GM12878 (cell line): ENCODE data around the gene IGF2BP2. TPM values are rescaled to one million over a fixed set of nuclear protein-coding genes. Genes with fewer than 3 reads are reported as not detected.

ENCODE experiments used
- HCFC1 ChIP-seq: fragments of 150-350 bp; IDR thresholded peaks from 2 replicates; pipeline ENCODE4 v1.6.1; 2014; ENCODE audit warnings: low read length
- RBBP5 ChIP-seq: fragments of 200-600 bp; sonication (generic); conservative IDR thresholded peaks from 2 replicates; pipeline ENCODE4 v1.6.1; 2016
- TBL1XR1 ChIP-seq: IDR thresholded peaks from 2 replicates; pipeline ENCODE4 v1.6.1; 2012; ENCODE audit warnings: low read depth, low read length, improper control_type of control experiment
- polyA plus RNA-seq, 11 experiments: library from polyadenylated mRNA; depleted of rRNA in 4 of 11; unstranded in 6 of 11; stranded (reverse) in 5 of 11; fragments of >200 nt; fragmentation: Nextera tagmentation in 4 of 11; fragmentation: Illumina TruSeq in 1 of 11; extraction: Ambion mirVana in 4 of 11; extraction: Trizol in 1 of 11; gene quantifications; 1 replicate in 1 of 11; 2 replicates in 10 of 11; pipeline versions ENCODE4 v1.2.1 to v1.2.3, GENCODE V29; 2011 to 2016; ENCODE audit warnings: inconsistent platforms in 2 of 11, missing spikeins in 2 of 11, low read depth in 1 of 11
- total RNA-seq, 4 experiments: library from RNA; depleted of rRNA in 3 of 4; stranded (reverse); fragments of >200 nt in 3 of 4; fragmentation: Illumina TruSeq in 1 of 4; extraction: Trizol in 1 of 4; gene quantifications; 2 replicates each; pipeline versions ENCODE4 v1.2.1 to v1.2.3, GENCODE V29; 2013 to 2021
- TF ChIP-seq, protein P1 (sequence below): IDR thresholded peaks from 2 replicates; pipeline ENCODE4 v1.6.1; 2012; ENCODE audit warnings: improper control_type of control experiment, low read depth, low read length; ENCODE audit not compliant: insufficient replicate concordance
- TF ChIP-seq, protein P2 (sequence below): fragments of 450-650 bp; IDR thresholded peaks from 2 replicates; pipeline ENCODE4 v1.6.1; 2016; ENCODE audit warnings: mild to moderate bottlenecking

The IGF2BP2 gene
- total and polyA plus RNA-seq, 10 of the 15 experiments (the other 5 are each of a cell fraction or from before 2014, with no cell fraction given), result 0.25 to 0.72 TPM; not detected in 8

DNA sequence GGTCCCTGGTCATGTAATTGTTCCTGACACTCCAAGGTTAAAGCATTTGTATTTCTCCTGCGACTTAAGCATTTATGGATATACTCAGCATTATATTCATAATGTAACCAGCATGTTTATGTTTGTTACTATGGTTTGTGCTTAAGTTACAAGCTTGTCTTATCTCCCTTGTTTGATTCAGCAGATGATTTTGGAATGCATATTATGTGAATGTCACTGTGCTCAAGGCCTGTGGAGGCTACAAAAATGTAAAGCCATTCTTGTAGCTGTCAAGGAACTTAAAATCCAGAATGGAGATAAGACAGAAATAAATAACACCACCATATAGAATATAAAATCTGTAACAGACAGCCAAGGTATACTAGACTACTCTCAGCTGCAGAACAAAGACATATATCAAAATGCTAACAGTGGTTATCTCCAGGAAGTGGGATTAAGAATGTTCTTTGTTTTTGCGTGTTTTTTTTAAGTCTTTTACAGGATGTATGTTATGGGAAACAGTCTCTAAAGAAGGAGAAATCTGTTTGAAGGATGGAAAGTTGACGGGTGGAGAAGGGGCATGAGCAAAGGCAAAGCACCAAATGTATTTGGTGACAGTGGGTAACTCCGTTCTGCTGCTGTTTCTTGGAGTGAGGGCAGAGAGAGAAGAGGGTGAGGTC lies 61.4 kb downstream of the IGF2BP2 start (continued):
- TF ChIP-seq, protein P1, sequence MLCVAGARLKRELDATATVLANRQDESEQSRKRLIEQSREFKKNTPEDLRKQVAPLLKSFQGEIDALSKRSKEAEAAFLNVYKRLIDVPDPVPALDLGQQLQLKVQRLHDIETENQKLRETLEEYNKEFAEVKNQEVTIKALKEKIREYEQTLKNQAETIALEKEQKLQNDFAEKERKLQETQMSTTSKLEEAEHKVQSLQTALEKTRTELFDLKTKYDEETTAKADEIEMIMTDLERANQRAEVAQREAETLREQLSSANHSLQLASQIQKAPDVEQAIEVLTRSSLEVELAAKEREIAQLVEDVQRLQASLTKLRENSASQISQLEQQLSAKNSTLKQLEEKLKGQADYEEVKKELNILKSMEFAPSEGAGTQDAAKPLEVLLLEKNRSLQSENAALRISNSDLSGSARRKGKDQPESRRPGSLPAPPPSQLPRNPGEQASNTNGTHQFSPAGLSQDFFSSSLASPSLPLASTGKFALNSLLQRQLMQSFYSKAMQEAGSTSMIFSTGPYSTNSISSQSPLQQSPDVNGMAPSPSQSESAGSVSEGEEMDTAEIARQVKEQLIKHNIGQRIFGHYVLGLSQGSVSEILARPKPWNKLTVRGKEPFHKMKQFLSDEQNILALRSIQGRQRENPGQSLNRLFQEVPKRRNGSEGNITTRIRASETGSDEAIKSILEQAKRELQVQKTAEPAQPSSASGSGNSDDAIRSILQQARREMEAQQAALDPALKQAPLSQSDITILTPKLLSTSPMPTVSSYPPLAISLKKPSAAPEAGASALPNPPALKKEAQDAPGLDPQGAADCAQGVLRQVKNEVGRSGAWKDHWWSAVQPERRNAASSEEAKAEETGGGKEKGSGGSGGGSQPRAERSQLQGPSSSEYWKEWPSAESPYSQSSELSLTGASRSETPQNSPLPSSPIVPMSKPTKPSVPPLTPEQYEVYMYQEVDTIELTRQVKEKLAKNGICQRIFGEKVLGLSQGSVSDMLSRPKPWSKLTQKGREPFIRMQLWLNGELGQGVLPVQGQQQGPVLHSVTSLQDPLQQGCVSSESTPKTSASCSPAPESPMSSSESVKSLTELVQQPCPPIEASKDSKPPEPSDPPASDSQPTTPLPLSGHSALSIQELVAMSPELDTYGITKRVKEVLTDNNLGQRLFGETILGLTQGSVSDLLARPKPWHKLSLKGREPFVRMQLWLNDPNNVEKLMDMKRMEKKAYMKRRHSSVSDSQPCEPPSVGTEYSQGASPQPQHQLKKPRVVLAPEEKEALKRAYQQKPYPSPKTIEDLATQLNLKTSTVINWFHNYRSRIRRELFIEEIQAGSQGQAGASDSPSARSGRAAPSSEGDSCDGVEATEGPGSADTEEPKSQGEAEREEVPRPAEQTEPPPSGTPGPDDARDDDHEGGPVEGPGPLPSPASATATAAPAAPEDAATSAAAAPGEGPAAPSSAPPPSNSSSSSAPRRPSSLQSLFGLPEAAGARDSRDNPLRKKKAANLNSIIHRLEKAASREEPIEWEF, result no peak
- TF ChIP-seq RBBP5, result no peak
- TF ChIP-seq TBL1XR1, result no peak
- TF ChIP-seq, protein P2, sequence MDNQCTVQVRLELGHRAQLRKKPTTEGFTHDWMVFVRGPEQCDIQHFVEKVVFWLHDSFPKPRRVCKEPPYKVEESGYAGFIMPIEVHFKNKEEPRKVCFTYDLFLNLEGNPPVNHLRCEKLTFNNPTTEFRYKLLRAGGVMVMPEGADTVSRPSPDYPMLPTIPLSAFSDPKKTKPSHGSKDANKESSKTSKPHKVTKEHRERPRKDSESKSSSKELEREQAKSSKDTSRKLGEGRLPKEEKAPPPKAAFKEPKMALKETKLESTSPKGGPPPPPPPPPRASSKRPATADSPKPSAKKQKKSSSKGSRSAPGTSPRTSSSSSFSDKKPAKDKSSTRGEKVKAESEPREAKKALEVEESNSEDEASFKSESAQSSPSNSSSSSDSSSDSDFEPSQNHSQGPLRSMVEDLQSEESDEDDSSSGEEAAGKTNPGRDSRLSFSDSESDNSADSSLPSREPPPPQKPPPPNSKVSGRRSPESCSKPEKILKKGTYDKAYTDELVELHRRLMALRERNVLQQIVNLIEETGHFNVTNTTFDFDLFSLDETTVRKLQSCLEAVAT, result no peak
- TF ChIP-seq HCFC1, result no peak
